Trophoblast cell (in vitro differentiated cells and primary cell): ENCODE data around the gene SFR1.
A peak's percentile ranks its signal among the peaks of the same experiment; 100 is the strongest.

Experiments used
- DNase-seq, 2 donors: peaks; one replicate each; pipeline ENCODE4 v3.0.0-alpha.2; 2016
- H2AFZ ChIP-seq: 2 replicates; pipeline ENCODE4 v1.6.1; 2013; ENCODE audit warnings: low read length, moderate library complexity, mild to moderate bottlenecking; ENCODE audit not compliant: insufficient read depth, poor library complexity
- H2AK5ac ChIP-seq: 2 replicates; pipeline ENCODE4 v1.6.1; 2013; ENCODE audit warnings: mild to moderate bottlenecking, low read length
- H2BK120ac ChIP-seq: 2 replicates; pipeline ENCODE4 v1.6.1; 2013; ENCODE audit warnings: low read length, mild to moderate bottlenecking, moderate library complexity; ENCODE audit not compliant: insufficient read depth, poor library complexity
- H2BK12ac ChIP-seq: 2 replicates; pipeline ENCODE4 v1.6.1; 2013; ENCODE audit warnings: mild to moderate bottlenecking, low read length, moderate library complexity
- H2BK5ac ChIP-seq: 2 replicates; pipeline ENCODE4 v1.6.1; 2013; ENCODE audit warnings: low read length, low read depth, moderate library complexity, mild to moderate bottlenecking; ENCODE audit not compliant: poor library complexity
- H3K14ac ChIP-seq: 2 replicates; pipeline ENCODE4 v1.6.1; 2013; ENCODE audit warnings: mild to moderate bottlenecking, low read length
- H3K18ac ChIP-seq: 2 replicates; pipeline ENCODE4 v1.6.1; 2013; ENCODE audit warnings: mild to moderate bottlenecking, low read length
- H3K23ac ChIP-seq: 2 replicates; pipeline ENCODE4 v1.6.1; 2013; ENCODE audit warnings: low read length
- H3K27ac ChIP-seq: 2 replicates; pipeline ENCODE4 v1.5.1; 2013; ENCODE audit warnings: low read depth, mild to moderate bottlenecking, inconsistent platforms, low read length, moderate library complexity
- H3K27me3 ChIP-seq: 2 replicates; pipeline ENCODE4 v1.6.1; 2013; ENCODE audit warnings: inconsistent platforms, mild to moderate bottlenecking, low read length, moderate library complexity; ENCODE audit not compliant: insufficient read depth
- H3K36me3 ChIP-seq, 2 experiments: 1 replicate in 1 of 2; 2 replicates in 1 of 2; pipeline ENCODE4 v1.6.1; 2013; ENCODE audit warnings: low read length in 2 of 2, mild to moderate bottlenecking in 2 of 2, moderate library complexity in 1 of 2; ENCODE audit not compliant: insufficient read depth in 2 of 2, control insufficient read depth in 1 of 2
- H3K4ac ChIP-seq: 2 replicates; pipeline ENCODE4 v1.6.1; 2013; ENCODE audit warnings: low read depth, mild to moderate bottlenecking, low read length, moderate library complexity
- H3K4me1 ChIP-seq, 2 experiments: 1 replicate in 1 of 2; 2 replicates in 1 of 2; pipeline ENCODE4 v1.6.1; 2013; ENCODE audit warnings: low read length in 2 of 2, mild to moderate bottlenecking in 2 of 2, moderate library complexity in 1 of 2; ENCODE audit not compliant: insufficient read depth in 2 of 2, control insufficient read depth in 1 of 2
- H3K4me2 ChIP-seq: 2 replicates; pipeline ENCODE4 v1.6.1; 2013; ENCODE audit warnings: inconsistent platforms, mild to moderate bottlenecking, low read length, moderate library complexity
- H3K4me3 ChIP-seq: 2 replicates; pipeline ENCODE4 v1.5.1; 2013; ENCODE audit warnings: mild to moderate bottlenecking, low read depth, low read length, inconsistent platforms
- H3K79me1 ChIP-seq: one replicate; pipeline ENCODE4 v1.6.1; 2013; ENCODE audit warnings: low read length
- H3K79me2 ChIP-seq: 2 replicates; pipeline ENCODE4 v1.6.1; 2013; ENCODE audit warnings: low read length, mild to moderate bottlenecking; ENCODE audit not compliant: control insufficient read depth, insufficient read depth, poor library complexity
- H3K9ac ChIP-seq: 2 replicates; pipeline ENCODE4 v1.6.1; 2013; ENCODE audit warnings: mild to moderate bottlenecking, low read length
- H3K9me3 ChIP-seq: 2 replicates; pipeline ENCODE4 v1.6.1; 2013; ENCODE audit warnings: low read depth, mild to moderate bottlenecking, control low read depth, inconsistent platforms, low read length; ENCODE audit not compliant: insufficient read depth
- H4K12ac ChIP-seq: 2 replicates; pipeline ENCODE4 v1.6.1; 2013; ENCODE audit warnings: low read depth, mild to moderate bottlenecking, low read length, moderate library complexity
- H4K8ac ChIP-seq: 2 replicates; pipeline ENCODE4 v1.6.1; 2013; ENCODE audit warnings: low read depth, mild to moderate bottlenecking, low read length, moderate library complexity
- H4K91ac ChIP-seq: one replicate; pipeline ENCODE4 v1.6.1; 2013; ENCODE audit warnings: low read depth, mild to moderate bottlenecking, low read length, moderate library complexity
- WGBS: extraction: QIAGEN DNeasy Blood & Tissue Kit; methylation state at CpG from one replicate; pipeline ENCODE4 v1.1.7; 2013; ENCODE audit warnings: missing lambda C conversion rate; ENCODE audit not compliant: insufficient read length, insufficient coverage; ENCODE audit errors: extremely low coverage; 5-methylcytosine and 5-hydroxymethylcytosine counted together

SFR1 gene

DNA sequence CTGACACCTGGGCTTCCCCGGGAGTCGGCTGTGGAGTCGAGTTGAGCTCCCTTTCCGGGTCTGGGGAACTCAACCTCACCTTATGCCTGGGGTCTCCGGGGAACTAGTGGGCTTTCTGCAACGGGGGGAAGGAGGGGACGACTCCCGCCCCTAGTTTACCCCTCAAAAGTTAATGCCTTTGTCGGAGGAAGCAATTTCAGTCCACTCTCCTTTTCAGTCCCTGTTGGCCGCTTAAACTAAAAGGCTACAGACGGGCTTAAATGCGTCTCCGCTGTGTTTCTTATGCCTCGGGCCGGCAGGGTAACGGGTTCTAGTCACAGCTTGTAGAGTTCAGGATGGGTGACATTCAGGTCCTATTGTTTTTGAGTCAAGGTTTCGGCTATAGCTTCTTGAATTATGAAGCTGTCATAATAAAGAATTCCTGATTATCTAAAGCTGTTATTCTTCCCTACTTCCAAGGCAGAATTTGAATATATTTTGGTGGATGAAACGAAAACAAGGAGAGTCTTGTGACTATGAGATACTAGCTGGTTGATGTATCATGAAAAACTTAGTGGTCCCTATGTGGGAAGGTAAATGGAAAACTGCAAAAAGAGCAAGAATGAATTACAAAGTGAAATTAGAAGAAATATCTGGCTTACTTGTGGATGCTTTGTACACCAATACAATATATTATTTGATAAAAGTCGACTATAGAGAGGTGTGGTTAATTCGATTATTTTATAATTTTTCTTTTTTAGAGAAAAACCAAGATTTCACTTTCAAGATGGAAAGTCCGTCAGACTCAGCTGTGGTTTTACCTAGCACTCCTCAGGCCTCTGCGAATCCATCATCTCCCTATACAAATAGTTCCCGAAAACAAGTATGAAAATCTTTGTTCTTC is 495 bp downstream of the SFR1 start:
- Histone ChIP-seq H3K18ac (peak overlapping the region; percentile 57), H3K4me1 (peaks cover 0 to 2% of the 10 kb centered on the region in 2 experiments), H3K79me1 (peaks cover 11% of the 10 kb centered on the region), H2BK120ac (no peak overlapping the region), H3K79me2 (peaks cover 3% of the 10 kb centered on the region), H3K27me3 (no peaks in the 10 kb centered on the region), H2BK12ac (no peak overlapping the region), H3K36me3 (no peaks in the 10 kb centered on the region), H4K91ac (peak overlapping the region; percentile 83), H2BK5ac (no peak overlapping the region), H3K4me2 (peak overlapping the region; percentile 97), H2AFZ (peak overlapping the region; percentile 28), H3K9me3 (no peaks in the 10 kb centered on the region), H3K4ac (no peak overlapping the region), H3K4me3 (peak overlapping the region; percentile 92), H3K27ac (no peak overlapping the region), H4K8ac (peak overlapping the region; percentile 71), H4K12ac (no peak overlapping the region), H2AK5ac (no peak overlapping the region), H3K23ac (no peak overlapping the region), H3K14ac (peak overlapping the region; percentile 57), H3K9ac (peak overlapping the region; percentile 94)
- no CpG with 5 or more reads among the region's 23 CpGs for WGBS
- DNase-seq, result peak in 1 of 2 donors; percentile 16

DNA sequence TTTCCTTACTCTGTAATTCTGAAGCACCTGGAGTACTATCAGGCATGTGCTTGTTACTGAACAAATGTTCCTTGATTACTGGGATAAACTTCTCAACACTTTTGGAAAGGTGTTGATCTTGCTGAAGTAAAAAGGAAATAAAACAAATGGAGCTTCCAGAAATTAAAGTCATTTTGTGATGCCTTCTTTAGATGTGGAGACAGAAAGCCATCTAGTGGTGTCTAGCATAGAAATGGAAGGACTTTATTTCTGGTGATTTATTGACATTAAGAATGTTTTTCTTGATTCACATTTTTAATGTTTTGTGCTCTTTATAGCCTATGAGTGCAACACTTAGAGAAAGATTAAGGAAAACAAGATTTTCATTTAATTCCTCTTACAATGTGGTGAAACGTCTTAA is 1.4 kb downstream of the SFR1 start:
- Histone ChIP-seq H4K8ac (no peak overlapping the region), H3K36me3 (no peaks in the 10 kb centered on the region), H3K27ac (no peak overlapping the region), H3K4ac (no peak overlapping the region), H3K27me3 (no peaks in the 10 kb centered on the region), H3K4me1 (peaks cover 0 to 2% of the 10 kb centered on the region in 2 experiments), H3K14ac (no peak overlapping the region), H3K79me2 (peaks cover 3% of the 10 kb centered on the region), H3K9ac (no peak overlapping the region), H3K4me2 (no peak overlapping the region), H4K91ac (no peak overlapping the region), H3K23ac (no peak overlapping the region), H3K9me3 (no peaks in the 10 kb centered on the region), H3K18ac (no peak overlapping the region), H3K4me3 (no peak overlapping the region), H2BK5ac (no peak overlapping the region), H2AK5ac (no peak overlapping the region), H2AFZ (no peak overlapping the region), H2BK120ac (no peak overlapping the region), H3K79me1 (peaks cover 11% of the 10 kb centered on the region), H2BK12ac (no peak overlapping the region), H4K12ac (no peak overlapping the region)
- WGBS, result no CpG with 5 or more reads among the region's 1 CpG
- no peak for DNase-seq

DNA sequence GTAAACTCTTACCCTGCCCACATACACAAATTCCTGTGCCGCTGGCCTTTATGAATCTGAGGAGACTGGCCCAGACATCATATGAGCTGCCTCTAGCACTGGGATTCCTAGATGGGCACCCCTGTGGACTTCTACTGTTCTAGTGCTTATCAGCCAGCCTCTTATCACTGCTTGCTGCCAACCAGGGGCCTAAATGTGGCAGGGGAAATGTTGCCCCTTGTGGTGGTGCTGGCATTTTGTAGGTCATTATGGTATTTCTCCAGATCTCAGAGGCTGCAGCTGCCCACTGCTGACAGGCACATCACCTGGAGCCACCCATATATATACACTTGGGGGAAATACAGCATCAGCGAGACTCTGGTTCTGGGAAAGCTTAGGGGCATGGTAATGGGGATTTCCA is 5.4 kb downstream of the SFR1 start:
- H3K27me3 ChIP-seq, result no peaks in the 10 kb centered on the region
- H3K4ac ChIP-seq, result no peak overlapping the region
- H3K4me1 ChIP-seq, result no peaks in the 10 kb centered on the region
- no peak overlapping the region for H3K4me2 ChIP-seq
- H3K23ac ChIP-seq, result no peak overlapping the region
- no peak overlapping the region for H3K27ac ChIP-seq
- H3K18ac ChIP-seq, result no peak overlapping the region
- no peak overlapping the region for H2BK12ac ChIP-seq
- no peaks in the 10 kb centered on the region for H3K9me3 ChIP-seq
- H3K9ac ChIP-seq, result no peak overlapping the region
- no CpG with 5 or more reads among the region's 2 CpGs for WGBS
- H4K91ac ChIP-seq, result no peak overlapping the region
- no peak overlapping the region for H4K8ac ChIP-seq
- H3K79me1 ChIP-seq, result no peaks in the 10 kb centered on the region
- H2AFZ ChIP-seq, result no peak overlapping the region
- no peak overlapping the region for H2BK5ac ChIP-seq
- H3K4me3 ChIP-seq, result no peak overlapping the region
- H3K14ac ChIP-seq, result no peak overlapping the region
- H3K79me2 ChIP-seq, result no peaks in the 10 kb centered on the region
- H3K36me3 ChIP-seq, result no peaks in the 10 kb centered on the region
- DNase-seq, result no peak
- no peak overlapping the region for H2AK5ac ChIP-seq
- no peak overlapping the region for H4K12ac ChIP-seq
- H2BK120ac ChIP-seq, result no peak overlapping the region

DNA sequence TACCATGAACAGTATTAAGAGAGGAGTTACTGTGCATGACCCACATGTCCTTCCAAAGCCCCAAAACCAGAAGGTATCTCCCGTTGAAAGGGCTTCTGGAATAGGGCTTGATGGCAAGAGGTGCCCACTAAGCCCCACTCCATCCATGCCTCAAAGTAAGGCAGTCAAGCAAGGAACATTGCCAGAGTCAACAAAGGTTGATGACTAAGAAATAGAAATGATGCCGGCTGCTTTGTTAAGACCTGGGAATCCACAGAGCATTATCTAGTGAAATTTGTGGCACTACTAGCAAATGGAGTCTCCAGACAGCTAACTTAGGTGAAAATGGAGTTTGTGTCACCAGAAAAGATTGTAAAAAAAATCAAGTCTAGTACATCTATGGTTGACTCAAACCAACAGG is 6.2 kb downstream of the SFR1 start:
- H3K4me1 ChIP-seq, result no peaks in the 10 kb centered on the region
- H4K12ac ChIP-seq, result no peak overlapping the region
- H3K79me2 ChIP-seq, result no peaks in the 10 kb centered on the region
- no peak overlapping the region for H2BK12ac ChIP-seq
- no peak overlapping the region for H3K14ac ChIP-seq
- no CpG with 5 or more reads among the region's 2 CpGs for WGBS
- H3K18ac ChIP-seq, result no peak overlapping the region
- no peak overlapping the region for H2BK5ac ChIP-seq
- H2BK120ac ChIP-seq, result no peak overlapping the region
- no peaks in the 10 kb centered on the region for H3K9me3 ChIP-seq
- H3K36me3 ChIP-seq, result no peaks in the 10 kb centered on the region
- no peak for DNase-seq
- no peak overlapping the region for H2AFZ ChIP-seq
- no peak overlapping the region for H3K9ac ChIP-seq
- H2AK5ac ChIP-seq, result no peak overlapping the region
- H3K4me2 ChIP-seq, result no peak overlapping the region
- H4K8ac ChIP-seq, result no peak overlapping the region
- H4K91ac ChIP-seq, result no peak overlapping the region
- H3K79me1 ChIP-seq, result no peaks in the 10 kb centered on the region
- H3K23ac ChIP-seq, result no peak overlapping the region
- H3K27ac ChIP-seq, result no peak overlapping the region
- no peak overlapping the region for H3K4ac ChIP-seq
- no peaks in the 10 kb centered on the region for H3K27me3 ChIP-seq
- H3K4me3 ChIP-seq, result no peak overlapping the region
